PFSK-1 (cell line): Measurements from ENCODE around the gene NFIB.

Experiments
- FOXP2 ChIP-seq: optimal IDR thresholded peaks from 2 replicates; pipeline ENCODE3; 2011; ENCODE audit warnings: borderline replicate concordance, control low read depth, inconsistent platforms; ENCODE audit not compliant: insufficient read depth; ENCODE audit errors: extremely low read length, extremely low read depth
- POLR2AphosphoS5 ChIP-seq: IDR thresholded peaks from 2 replicates; pipeline ENCODE4 v1.6.1; 2012; ENCODE audit warnings: low read depth, mild to moderate bottlenecking, control low read depth, low read length, moderate library complexity
- SIN3A ChIP-seq: IDR thresholded peaks from 2 replicates; pipeline ENCODE4 v1.6.1; 2012; ENCODE audit warnings: mild to moderate bottlenecking, low read length, moderate library complexity, borderline replicate concordance; ENCODE audit not compliant: insufficient read depth
- TAF1 ChIP-seq: IDR thresholded peaks from 2 replicates; pipeline ENCODE4 v1.6.1; 2012; ENCODE audit warnings: low read length, control low read depth, borderline replicate concordance; ENCODE audit not compliant: insufficient read depth
- TF ChIP-seq, protein P1 (sequence below), 2 experiments: IDR thresholded peaks; 2 replicates each; pipeline versions ENCODE4 v1.6.1 to v1.8.0; 2011 to 2012; ENCODE audit warnings: low read depth in 2 of 2, low read length in 2 of 2, control low read depth in 1 of 2, inconsistent platforms in 1 of 2, mild to moderate bottlenecking in 1 of 2, moderate library complexity in 1 of 2; ENCODE audit not compliant: insufficient read depth in 1 of 2

Gene NFIB

DNA sequence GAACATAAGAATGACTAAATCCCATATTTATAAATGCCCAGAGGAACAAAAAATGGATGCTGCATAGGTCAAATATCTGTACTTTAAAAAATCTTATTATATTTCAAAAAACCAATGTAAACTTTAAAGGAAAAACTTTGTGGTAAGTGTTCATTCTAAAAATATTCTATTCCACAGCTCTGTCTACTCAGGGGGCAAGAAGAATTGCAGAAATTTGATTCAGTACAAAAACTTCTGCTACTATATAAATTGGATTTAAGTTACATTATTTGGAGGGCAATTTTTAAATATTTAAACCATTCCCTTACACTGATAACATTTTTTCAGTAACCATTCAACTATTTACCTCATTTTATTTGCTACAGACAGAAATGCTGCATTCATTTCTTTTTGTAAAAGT lies 32.1 kb downstream of the NFIB start:
- TF ChIP-seq, protein P1, sequence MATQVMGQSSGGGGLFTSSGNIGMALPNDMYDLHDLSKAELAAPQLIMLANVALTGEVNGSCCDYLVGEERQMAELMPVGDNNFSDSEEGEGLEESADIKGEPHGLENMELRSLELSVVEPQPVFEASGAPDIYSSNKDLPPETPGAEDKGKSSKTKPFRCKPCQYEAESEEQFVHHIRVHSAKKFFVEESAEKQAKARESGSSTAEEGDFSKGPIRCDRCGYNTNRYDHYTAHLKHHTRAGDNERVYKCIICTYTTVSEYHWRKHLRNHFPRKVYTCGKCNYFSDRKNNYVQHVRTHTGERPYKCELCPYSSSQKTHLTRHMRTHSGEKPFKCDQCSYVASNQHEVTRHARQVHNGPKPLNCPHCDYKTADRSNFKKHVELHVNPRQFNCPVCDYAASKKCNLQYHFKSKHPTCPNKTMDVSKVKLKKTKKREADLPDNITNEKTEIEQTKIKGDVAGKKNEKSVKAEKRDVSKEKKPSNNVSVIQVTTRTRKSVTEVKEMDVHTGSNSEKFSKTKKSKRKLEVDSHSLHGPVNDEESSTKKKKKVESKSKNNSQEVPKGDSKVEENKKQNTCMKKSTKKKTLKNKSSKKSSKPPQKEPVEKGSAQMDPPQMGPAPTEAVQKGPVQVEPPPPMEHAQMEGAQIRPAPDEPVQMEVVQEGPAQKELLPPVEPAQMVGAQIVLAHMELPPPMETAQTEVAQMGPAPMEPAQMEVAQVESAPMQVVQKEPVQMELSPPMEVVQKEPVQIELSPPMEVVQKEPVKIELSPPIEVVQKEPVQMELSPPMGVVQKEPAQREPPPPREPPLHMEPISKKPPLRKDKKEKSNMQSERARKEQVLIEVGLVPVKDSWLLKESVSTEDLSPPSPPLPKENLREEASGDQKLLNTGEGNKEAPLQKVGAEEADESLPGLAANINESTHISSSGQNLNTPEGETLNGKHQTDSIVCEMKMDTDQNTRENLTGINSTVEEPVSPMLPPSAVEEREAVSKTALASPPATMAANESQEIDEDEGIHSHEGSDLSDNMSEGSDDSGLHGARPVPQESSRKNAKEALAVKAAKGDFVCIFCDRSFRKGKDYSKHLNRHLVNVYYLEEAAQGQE (IDR thresholded peaks at IDR 0.05; ENCODE audit: insufficient read depth in 1 of 2, low read depth in 2 of 2, low read length in 2 of 2) = no peak
- TF ChIP-seq TAF1 (no peak), SIN3A (no peak), FOXP2 (no peak), POLR2AphosphoS5 (no peak)

DNA sequence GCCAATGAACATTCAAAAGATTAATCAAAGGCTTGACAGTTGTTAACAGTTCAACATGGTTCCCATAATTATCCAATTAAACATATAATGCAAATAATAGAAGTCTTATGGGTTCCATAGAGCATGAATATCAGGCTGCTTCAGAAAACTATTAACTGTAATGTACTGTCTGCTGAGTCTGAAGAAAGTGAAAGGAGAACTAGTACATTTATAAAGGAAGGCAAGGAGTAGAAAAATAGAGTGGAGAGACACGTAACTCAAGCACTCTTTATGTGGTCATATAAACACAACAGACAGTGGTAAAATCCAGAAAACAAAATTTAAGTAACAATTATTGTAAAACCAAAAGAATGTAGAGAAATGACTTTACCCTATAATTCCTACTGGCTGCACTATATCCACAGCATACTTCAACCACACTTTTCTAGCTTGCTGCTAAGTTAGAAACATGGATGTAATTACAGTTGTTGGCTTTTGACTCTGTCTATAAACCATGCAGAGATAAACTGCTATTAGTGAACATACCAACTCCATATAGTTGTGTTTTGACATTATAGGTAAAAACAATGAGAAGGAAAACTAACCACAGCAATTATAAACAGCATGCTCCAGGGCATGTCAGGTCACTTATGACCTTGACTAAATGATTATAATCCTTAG lies 32.7 kb downstream of the NFIB start:
- TF ChIP-seq FOXP2 = no peak
- TF ChIP-seq, protein P1 (IDR thresholded peaks at IDR 0.05; ENCODE audit: insufficient read depth in 1 of 2, low read depth in 2 of 2, low read length in 2 of 2) = no peak

DNA sequence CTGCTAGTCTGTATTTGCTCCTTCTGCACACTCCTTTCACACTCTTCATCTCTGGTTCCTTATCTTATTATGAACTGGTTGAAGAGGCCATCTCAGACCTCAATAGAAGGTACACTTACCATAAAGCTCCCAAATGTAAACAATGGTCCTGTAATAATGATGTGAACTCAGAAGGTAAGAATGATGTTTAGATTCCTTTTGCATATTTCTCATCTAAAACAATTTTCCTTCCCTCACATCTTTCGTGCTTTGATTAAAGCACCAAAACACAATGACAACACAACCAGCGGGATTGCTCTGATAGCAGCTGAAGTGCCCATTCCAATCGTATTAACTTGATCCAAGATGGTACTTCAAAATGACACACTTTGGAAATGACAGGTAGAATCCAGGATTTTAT lies 34.3 kb downstream of the NFIB start:
- TF ChIP-seq, protein P1 (IDR thresholded peaks at IDR 0.05; ENCODE audit: insufficient read depth in 1 of 2, low read depth in 2 of 2, low read length in 2 of 2) = no peak
- no peak for TF ChIP-seq TAF1
- TF ChIP-seq FOXP2 = no peak
- TF ChIP-seq POLR2AphosphoS5 = no peak
- TF ChIP-seq SIN3A = no peak

DNA sequence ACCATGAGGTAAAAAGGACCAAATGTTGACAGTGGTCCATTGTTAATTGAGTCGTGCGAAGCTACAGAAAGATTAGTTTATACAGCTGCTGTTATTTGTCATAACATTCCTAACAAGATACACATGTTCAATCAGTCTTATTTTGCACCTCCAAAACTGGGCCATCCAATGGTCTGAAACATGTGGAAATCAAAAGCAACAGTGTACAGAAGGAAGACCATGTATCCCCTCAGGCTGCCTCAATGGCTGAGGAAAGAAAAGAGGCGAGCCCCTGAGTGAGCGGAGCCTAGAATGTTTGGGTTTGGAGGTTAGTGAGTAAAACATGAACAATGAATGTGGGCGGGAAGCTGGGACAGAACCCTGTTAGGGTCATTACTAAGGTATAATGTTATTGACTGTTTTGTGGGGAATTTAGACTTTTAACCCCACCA lies 35.6 kb downstream of the NFIB start:
- TF ChIP-seq POLR2AphosphoS5 (no peak), TAF1 (no peak), FOXP2 (no peak), SIN3A (no peak)
- TF ChIP-seq, protein P1 (IDR thresholded peaks at IDR 0.05; ENCODE audit: insufficient read depth in 1 of 2, low read depth in 2 of 2, low read length in 2 of 2) = no peak

DNA sequence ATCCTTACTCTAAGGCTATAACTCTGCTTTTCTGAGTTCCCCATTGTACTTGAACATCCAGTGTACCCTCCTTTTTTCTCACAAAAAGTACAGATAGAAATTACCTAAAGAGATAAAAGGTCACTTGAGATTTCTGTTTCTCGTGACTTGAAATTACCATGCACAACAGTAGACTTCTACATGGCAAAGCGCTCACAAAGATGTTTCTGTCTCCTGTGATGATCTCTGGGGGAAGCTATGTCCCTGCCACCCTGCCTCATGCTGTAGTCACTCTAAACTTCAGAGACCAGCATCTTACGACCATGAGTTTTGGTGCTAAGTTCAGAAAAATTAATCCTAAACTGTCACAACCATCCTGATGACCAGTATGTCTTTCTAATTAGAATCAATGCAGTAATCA lies 36.2 kb downstream of the NFIB start:
- no peak for TF ChIP-seq FOXP2
